Loucy (cell line): Measurements from ENCODE around the gene CDH12.

Source experiments
- H2AFZ ChIP-seq: fragments of 200-600 bp; sonication (generic); 2 replicates; pipeline ENCODE4 v1.6.0; 2016; ENCODE audit warnings: antibody characterized with exemption, mild to moderate bottlenecking, low read length, moderate library complexity
- H3F3A ChIP-seq: fragments of 200-600 bp; 2 replicates; pipeline ENCODE4 v1.6.0; 2016; ENCODE audit warnings: antibody characterized with exemption, low read depth, mild to moderate bottlenecking
- H3K27me3 ChIP-seq: fragments of 200-600 bp; sonication (generic); 2 replicates; pipeline ENCODE4 v1.6.1; 2014; ENCODE audit warnings: low read length, mild to moderate bottlenecking; ENCODE audit not compliant: insufficient read depth, poor library complexity, severe bottlenecking
- H3K36me3 ChIP-seq: fragments of 200-600 bp; sonication (generic); 2 replicates; pipeline ENCODE4 v1.6.1; 2016; ENCODE audit warnings: low read length; ENCODE audit not compliant: insufficient read depth
- H3K4me1 ChIP-seq: fragments of 200-600 bp; sonication (generic); 2 replicates; pipeline ENCODE4 v1.5.1; 2014; ENCODE audit warnings: low read length, mild to moderate bottlenecking; ENCODE audit not compliant: insufficient read depth, poor library complexity, severe bottlenecking
- H3K4me2 ChIP-seq: fragments of 200-600 bp; sonication (generic); 2 replicates; pipeline ENCODE4 v1.6.0; 2014; ENCODE audit warnings: antibody characterized with exemption, low read length, low read depth, mild to moderate bottlenecking; ENCODE audit not compliant: poor library complexity, severe bottlenecking
- H3K4me3 ChIP-seq: fragments of 200-600 bp; sonication (generic); 2 replicates; pipeline ENCODE4 v1.5.1; 2014; ENCODE audit warnings: low read length, mild to moderate bottlenecking, mixed read lengths; ENCODE audit not compliant: poor library complexity, severe bottlenecking
- H3K79me2 ChIP-seq: fragments of 200-600 bp; sonication (generic); 2 replicates; pipeline ENCODE4 v1.6.1; 2014; ENCODE audit warnings: low read length; ENCODE audit not compliant: insufficient read depth
- H3K9ac ChIP-seq: fragments of 200-600 bp; sonication (generic); 2 replicates; pipeline ENCODE4 v1.6.0; 2014; ENCODE audit warnings: mild to moderate bottlenecking, low read depth, low read length, moderate library complexity; ENCODE audit not compliant: poor library complexity, severe bottlenecking
- H3K9me2 ChIP-seq: fragments of 200-600 bp; sonication (generic); replicated peaks from 2 replicates; pipeline ENCODE4 v1.6.1; 2016; ENCODE audit warnings: low read depth, low read length, mixed read lengths
- H3K9me3 ChIP-seq: fragments of 200-600 bp; sonication (generic); 2 replicates; pipeline ENCODE4 v1.6.1; 2014; ENCODE audit warnings: mild to moderate bottlenecking, antibody characterized with exemption, low read length, low read depth; ENCODE audit not compliant: insufficient read depth
- H4K20me1 ChIP-seq: fragments of 200-600 bp; sonication (generic); 2 replicates; pipeline ENCODE4 v1.6.0; 2014; ENCODE audit warnings: antibody characterized with exemption, low read length, mild to moderate bottlenecking; ENCODE audit not compliant: insufficient read depth, poor library complexity, severe bottlenecking
- EZH2phosphoT487 ChIP-seq: fragments of 200-600 bp; IDR thresholded peaks from 2 replicates; pipeline ENCODE4 v1.6.1; 2018; ENCODE audit warnings: antibody characterized with exemption, mild to moderate bottlenecking, moderate library complexity, borderline replicate concordance
- TF ChIP-seq, protein P1 (sequence below): fragments of 200-600 bp; sonication (generic); conservative IDR thresholded peaks from 2 replicates; pipeline ENCODE4 v1.5.1; 2014; ENCODE audit warnings: mild to moderate bottlenecking, antibody characterized with exemption, low read length

CDH12 gene

DNA sequence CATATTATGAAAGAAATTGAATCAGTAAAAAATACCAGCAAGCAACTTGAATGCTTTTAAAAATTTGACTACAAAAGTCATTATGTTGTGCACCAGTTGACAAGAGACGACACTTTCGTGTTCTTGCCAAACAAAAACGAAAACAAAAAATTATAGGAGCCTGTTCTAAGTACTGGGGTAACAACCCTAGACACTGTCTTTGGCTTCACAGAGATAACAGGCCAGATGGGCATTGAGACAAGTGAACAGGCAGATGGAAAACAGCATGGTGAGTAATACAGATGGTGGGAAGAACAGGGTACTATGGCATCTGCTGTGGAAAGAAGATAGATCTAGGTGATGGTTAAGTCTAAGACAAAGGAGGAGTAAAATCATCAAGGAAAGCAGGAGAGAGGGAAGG lies 99.0 kb downstream of the CDH12 start:
- no peaks in the 10 kb centered on the region for H4K20me1 ChIP-seq
- H3K4me1 ChIP-seq = no peaks in the 10 kb centered on the region
- no peaks in the 10 kb centered on the region for H3K9me3 ChIP-seq
- TF ChIP-seq EZH2phosphoT487 = no peak
- TF ChIP-seq, protein P1, sequence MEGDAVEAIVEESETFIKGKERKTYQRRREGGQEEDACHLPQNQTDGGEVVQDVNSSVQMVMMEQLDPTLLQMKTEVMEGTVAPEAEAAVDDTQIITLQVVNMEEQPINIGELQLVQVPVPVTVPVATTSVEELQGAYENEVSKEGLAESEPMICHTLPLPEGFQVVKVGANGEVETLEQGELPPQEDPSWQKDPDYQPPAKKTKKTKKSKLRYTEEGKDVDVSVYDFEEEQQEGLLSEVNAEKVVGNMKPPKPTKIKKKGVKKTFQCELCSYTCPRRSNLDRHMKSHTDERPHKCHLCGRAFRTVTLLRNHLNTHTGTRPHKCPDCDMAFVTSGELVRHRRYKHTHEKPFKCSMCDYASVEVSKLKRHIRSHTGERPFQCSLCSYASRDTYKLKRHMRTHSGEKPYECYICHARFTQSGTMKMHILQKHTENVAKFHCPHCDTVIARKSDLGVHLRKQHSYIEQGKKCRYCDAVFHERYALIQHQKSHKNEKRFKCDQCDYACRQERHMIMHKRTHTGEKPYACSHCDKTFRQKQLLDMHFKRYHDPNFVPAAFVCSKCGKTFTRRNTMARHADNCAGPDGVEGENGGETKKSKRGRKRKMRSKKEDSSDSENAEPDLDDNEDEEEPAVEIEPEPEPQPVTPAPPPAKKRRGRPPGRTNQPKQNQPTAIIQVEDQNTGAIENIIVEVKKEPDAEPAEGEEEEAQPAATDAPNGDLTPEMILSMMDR = no peak
- H3K9ac ChIP-seq = no peak overlapping the region
- H3K4me3 ChIP-seq = no peak overlapping the region
- no peaks in the 10 kb centered on the region for H3K36me3 ChIP-seq
- no peak overlapping the region for H2AFZ ChIP-seq
- no peaks in the 10 kb centered on the region for H3F3A ChIP-seq
- no peak overlapping the region for H3K4me2 ChIP-seq
- H3K79me2 ChIP-seq = no peaks in the 10 kb centered on the region
- no peaks in the 10 kb centered on the region for H3K27me3 ChIP-seq
- no peaks in the 10 kb centered on the region for H3K9me2 ChIP-seq

DNA sequence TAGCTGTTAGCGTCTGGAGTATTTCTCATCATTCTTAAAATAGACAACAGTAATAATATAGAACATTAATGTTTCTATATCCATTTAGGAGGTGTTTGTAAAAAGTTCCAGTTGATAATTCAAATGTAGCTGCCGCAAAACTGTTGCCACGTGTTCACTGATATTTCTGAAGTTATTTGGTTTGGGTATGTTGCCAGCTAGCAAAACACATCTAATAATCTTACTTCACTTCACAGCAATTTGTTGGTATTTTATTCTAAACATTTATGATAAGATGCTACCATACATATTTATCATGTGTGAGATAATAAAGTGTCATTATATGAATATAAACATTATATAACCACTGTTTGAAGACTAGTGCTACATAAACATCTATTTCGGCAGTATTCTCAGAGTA lies 101.6 kb downstream of the CDH12 start:
- H3K79me2 ChIP-seq = no peaks in the 10 kb centered on the region
- no peak for TF ChIP-seq EZH2phosphoT487
- TF ChIP-seq, protein P1 = no peak
- no peak overlapping the region for H2AFZ ChIP-seq
- H3K9ac ChIP-seq = no peak overlapping the region
- no peaks in the 10 kb centered on the region for H3K4me1 ChIP-seq
- no peaks in the 10 kb centered on the region for H3K36me3 ChIP-seq
- no peaks in the 10 kb centered on the region for H3K9me3 ChIP-seq
- H4K20me1 ChIP-seq = no peaks in the 10 kb centered on the region
- H3K27me3 ChIP-seq = no peaks in the 10 kb centered on the region
- no peak overlapping the region for H3K4me2 ChIP-seq
- H3K9me2 ChIP-seq = no peaks in the 10 kb centered on the region
- H3K4me3 ChIP-seq = no peak overlapping the region
- H3F3A ChIP-seq = no peaks in the 10 kb centered on the region

DNA sequence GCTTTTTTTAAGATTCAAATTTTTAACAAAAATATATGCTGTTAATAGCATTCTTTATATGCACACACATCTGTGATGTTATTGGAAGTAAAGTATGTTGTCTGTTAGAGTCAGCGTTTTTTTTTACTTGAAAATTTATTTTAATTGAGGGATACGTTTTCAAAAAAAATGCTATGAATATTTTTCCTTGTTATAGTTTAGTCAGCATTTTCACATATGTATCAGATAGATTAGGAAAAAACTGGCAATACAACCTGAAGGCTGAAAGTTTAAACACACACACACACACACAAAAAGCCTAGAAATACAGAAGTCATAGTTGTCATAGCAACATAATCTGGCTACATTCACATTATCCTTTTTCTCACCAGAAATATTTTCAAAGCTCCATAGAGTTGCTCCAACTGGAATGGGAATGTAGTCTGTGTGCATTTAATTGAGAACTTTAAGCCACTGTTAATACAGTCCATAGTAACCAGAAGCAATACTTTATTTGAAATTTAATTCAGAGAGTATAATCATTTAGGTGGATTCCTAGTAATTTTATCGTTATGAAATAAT lies 116.6 kb downstream of the CDH12 start:
- no peak overlapping the region for H3K9ac ChIP-seq
- H3K27me3 ChIP-seq = no peaks in the 10 kb centered on the region

More for the DNA sequence above, 116.6 kb downstream of the CDH12 start:
- Histone ChIP-seq H2AFZ (no peak overlapping the region), H3K4me1 (no peaks in the 10 kb centered on the region), H4K20me1 (no peaks in the 10 kb centered on the region), H3F3A (no peaks in the 10 kb centered on the region), H3K79me2 (no peaks in the 10 kb centered on the region), H3K9me2 (no peaks in the 10 kb centered on the region), H3K4me3 (no peak overlapping the region), H3K9me3 (no peaks in the 10 kb centered on the region), H3K4me2 (no peak overlapping the region), H3K36me3 (no peaks in the 10 kb centered on the region)
- TF ChIP-seq EZH2phosphoT487 = no peak
- TF ChIP-seq, protein P1 = no peak
